ENCODE results near the gene PLIN5. TPM values are rescaled to one million over a fixed set of nuclear protein-coding genes. Genes with fewer than 3 reads are reported as not detected.
A peak's percentile ranks its signal among the peaks of the same experiment; 100 is the strongest.

Gene PLIN5
- total RNA-seq, 1 experiment from 2014 or later, result 3.9 TPM

DNA sequence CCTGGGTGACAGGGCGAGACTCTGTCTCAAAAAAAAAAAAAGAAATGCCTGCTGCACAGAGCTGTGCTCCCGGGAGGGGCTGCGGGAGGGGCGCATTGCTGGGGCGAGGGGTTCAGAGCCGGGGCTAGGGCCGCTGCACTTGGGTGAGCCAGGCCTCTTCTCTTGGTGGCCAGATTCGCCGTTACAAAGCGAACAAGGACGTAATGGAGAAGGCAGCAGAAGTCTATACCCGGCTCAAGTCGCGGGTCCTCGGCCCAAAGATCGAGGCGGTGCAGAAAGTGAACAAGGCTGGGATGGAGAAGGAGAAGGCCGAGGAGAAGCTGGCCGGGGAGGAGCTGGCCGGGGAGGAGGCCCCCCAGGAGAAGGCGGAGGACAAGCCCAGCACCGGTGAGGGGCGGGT lies 35.7 kb downstream of the PLIN5 start:
- no peaks in the 10 kb centered on the region for H3K4me1 Mint-ChIP-seq
- TF ChIP-seq CTCF (conservative IDR thresholded peaks at IDR 0.05), result no peak

More for the DNA sequence above, 35.7 kb downstream of the PLIN5 start:
- Histone ChIP-seq H2AFZ (ENCODE audit: low read length) (no peak overlapping the region), H3K27ac (ENCODE audit: insufficient read length, low read depth, low read length) (no peak overlapping the region), H3K4me1 (ENCODE audit: insufficient read depth, low read length) (no peaks in the 10 kb centered on the region), H3K79me2 (ENCODE audit: insufficient read depth, low read length) (no peaks in the 10 kb centered on the region), H2BK20ac (ENCODE audit: low read depth, low read length, poor library complexity, severe bottlenecking) (no peak overlapping the region), H2BK12ac (ENCODE audit: insufficient read length, low read depth, low read length) (no peak overlapping the region), H3K18ac (ENCODE audit: insufficient read length, low read depth, low read length) (no peak overlapping the region), H3K27me3 (ENCODE audit: insufficient read depth, low read length) (no peaks in the 10 kb centered on the region), H3K14ac (ENCODE audit: insufficient read depth, low read length) (no peak overlapping the region), H2BK15ac (ENCODE audit: low read depth, low read length) (no peak overlapping the region), H2BK5ac (ENCODE audit: insufficient read length, low read length) (no peak overlapping the region), H4K91ac (ENCODE audit: insufficient read length, low read depth, low read length) (no peak overlapping the region), H2BK120ac (ENCODE audit: low read depth, low read length, poor library complexity, severe bottlenecking) (no peak overlapping the region), H3K56ac (ENCODE audit: insufficient read length, low read depth, low read length) (no peak overlapping the region), H3K23ac (ENCODE audit: insufficient read length, low read depth, low read length) (no peak overlapping the region), H3T11ph (ENCODE audit: low read length) (no peak overlapping the region), H3K9ac (ENCODE audit: extremely low read depth, insufficient read length, low read length) (no peak overlapping the region), H4K8ac (replicated peaks; ENCODE audit: insufficient read length, low read depth, low read length) (no peak overlapping the region), H3K9me3 (ENCODE audit: control insufficient read depth, low read depth, low read length) (no peaks in the 10 kb centered on the region), H3K79me1 (ENCODE audit: insufficient read depth, low read depth, low read length, poor library complexity, severe bottlenecking) (no peaks in the 10 kb centered on the region), H3K4ac (ENCODE audit: low read depth, low read length) (no peak overlapping the region), H2AK5ac (ENCODE audit: insufficient read length, low read length) (no peak overlapping the region), H4K5ac (ENCODE audit: insufficient read length, low read depth, low read length) (no peak overlapping the region), H3K4me2 (ENCODE audit: insufficient read depth, insufficient read length, low read length) (no peak overlapping the region), H3K23me2 (ENCODE audit: insufficient read length, low read depth, low read length, poor library complexity, severe bottlenecking) (no peaks in the 10 kb centered on the region), H4K20me1 (ENCODE audit: control insufficient read depth, insufficient read depth, insufficient read length) (no peaks in the 10 kb centered on the region)
- Mint-ChIP-seq H3K27me3 (ENCODE audit: low read depth) (no peaks in the 10 kb centered on the region), H3K4me3 (no peak overlapping the region), H3K27ac (peak overlapping the region in 1 of 3 experiments; percentile 42; a peak in 1 of 7 replicates), H3K36me3 (ENCODE audit: insufficient read depth in 1 of 3, low read depth in 3 of 3) (peaks cover 18 to 59% (median 51%) of the 10 kb centered on the region in 3 experiments; a peak in 6 of 7 replicates), H3K9me3 (no peaks in the 10 kb centered on the region)
- DNase-seq, result no peak
- WGBS (ENCODE audit: extremely low coverage, insufficient read length, low lambda C conversion rate), result no CpG with 5 or more reads among the region's 23 CpGs
